Measurements from ENCODE around the gene VCAM1. TPM values are rescaled to one million over a fixed set of nuclear protein-coding genes. Genes with fewer than 3 reads are reported as not detected.

Gene VCAM1
- total and polyA plus RNA-seq, 2 experiments from 2014 or later = not detected

- ATAC-seq = no peak
- no peaks in the 10 kb centered on the region for H3K4me1 ChIP-seq (ENCODE audit: insufficient read depth)
- no peaks in the 10 kb centered on the region for H3K36me3 ChIP-seq (ENCODE audit: insufficient read depth)
- no peaks in the 10 kb centered on the region for H3F3A ChIP-seq (replicated peaks; ENCODE audit: low read depth)
- no peak overlapping the region for H3K4me3 Mint-ChIP-seq
- no peak for DNase-seq (ENCODE audit: low spot score)
- no peak overlapping the region for H3K4me3 ChIP-seq
- H3K27ac Mint-ChIP-seq = no peak overlapping the region
- no peak for TF ChIP-seq EZH2phosphoT487 (IDR thresholded peaks at IDR 0.05; ENCODE audit: unreplicated experiment)
- TF ChIP-seq ETS1 (IDR thresholded peaks at IDR 0.05) = no peak
- TF ChIP-seq STAT1 (IDR thresholded peaks at IDR 0.05; ENCODE audit: unreplicated experiment) = no peak
- TF ChIP-seq CREB1 (CRISPR knock-in tag; IDR thresholded peaks at IDR 0.05; ENCODE audit: low read depth) = no peak
- TF ChIP-seq ZNF462 (CRISPR knock-in tag; IDR thresholded peaks at IDR 0.05) = no peak
- no peak for TF ChIP-seq ZNF331 (CRISPR knock-in tag; IDR thresholded peaks at IDR 0.05; ENCODE audit: low read depth)
- no peak for TF ChIP-seq REST (IDR thresholded peaks at IDR 0.05; ENCODE audit: unreplicated experiment)
- TF ChIP-seq ZNF114 (CRISPR knock-in tag; IDR thresholded peaks at IDR 0.05) = no peak
- no peak for TF ChIP-seq CTCF (conservative IDR thresholded peaks at IDR 0.05; ENCODE audit: low read depth in 2 of 2)
- TF ChIP-seq EZH2 (IDR thresholded peaks at IDR 0.05; ENCODE audit: low read depth, unreplicated experiment) = no peak
- TF ChIP-seq NANOG (IDR thresholded peaks at IDR 0.05; ENCODE audit: borderline replicate concordance) = no peak
- H3K36me3 Mint-ChIP-seq (ENCODE audit: low read depth) = no peaks in the 10 kb centered on the region
- no peaks in the 10 kb centered on the region for H3K27me3 ChIP-seq (ENCODE audit: insufficient read depth)
- no peaks in the 10 kb centered on the region for H3K27me3 Mint-ChIP-seq (ENCODE audit: insufficient read depth, low read depth, poor library complexity)
- H3K27ac ChIP-seq (ENCODE audit: low read depth) = no peak overlapping the region
- no peak overlapping the region for H2AFZ ChIP-seq
- H3K4me2 ChIP-seq = no peak overlapping the region
- H3K9me2 ChIP-seq (ENCODE audit: insufficient read depth) = no peaks in the 10 kb centered on the region
- H3K9me3 Mint-ChIP-seq = no peaks in the 10 kb centered on the region
- H3K79me2 ChIP-seq (replicated peaks; ENCODE audit: insufficient read depth) = no peaks in the 10 kb centered on the region
- H4K20me1 ChIP-seq (replicated peaks; ENCODE audit: insufficient read depth) = no peaks in the 10 kb centered on the region
- no peaks in the 10 kb centered on the region for H3K4me1 Mint-ChIP-seq
Measured at GRCh38 chr1:100757946-100758345, 38.4 kb downstream of the VCAM1 start.
